K562 (cell line): ENCODE data around the gene SLC15A3. TPM values are rescaled to one million over a fixed set of nuclear protein-coding genes. Genes with fewer than 3 reads are reported as not detected.

ENCODE experiments used
- ARNT ChIP-seq, 2 experiments: fragments of 450-650 bp; IDR thresholded peaks; 2 replicates each; pipeline ENCODE4 v1.6.1; 2016; ENCODE audit warnings: mild to moderate bottlenecking in 1 of 2
- CBX1 ChIP-seq: sonication (generic); IDR thresholded peaks from 2 replicates; pipeline ENCODE4 v1.6.1; 2016; ENCODE audit warnings: antibody characterized with exemption, low read depth, mild to moderate bottlenecking
- CREB3 ChIP-seq: fragments of 450-650 bp; conservative IDR thresholded peaks from 2 replicates; pipeline ENCODE4 v1.6.1; 2016; ENCODE audit warnings: missing genetic modification characterization, low read depth, mild to moderate bottlenecking, missing compliant biosample characterization, moderate library complexity
- ETV5 ChIP-seq: sonication (generic); formaldehyde crosslinking; IDR thresholded peaks from 2 replicates; pipeline ENCODE4 v1.4.0; 2020; ENCODE audit warnings: low read depth, mild to moderate bottlenecking, missing genetic modification reagents
- FOXP4 ChIP-seq: sonication (generic); formaldehyde crosslinking; IDR thresholded peaks from 2 replicates; pipeline ENCODE4 v1.8.0; 2022; ENCODE audit warnings: mild to moderate bottlenecking, missing genetic modification reagents, borderline replicate concordance
- NFATC3 ChIP-seq: fragments of 450-650 bp; IDR thresholded peaks from 2 replicates; pipeline ENCODE4 v1.6.1; 2017; ENCODE audit warnings: mild to moderate bottlenecking
- NFIC ChIP-seq: fragments of 450-650 bp; IDR thresholded peaks from 2 replicates; pipeline ENCODE4 v1.6.1; 2017; ENCODE audit warnings: mild to moderate bottlenecking, inconsistent platforms
- NRF1 ChIP-seq, 2 experiments: fragments of 450-650 bp; IDR thresholded peaks in 1 of 2; conservative IDR thresholded peaks in 1 of 2; 2 replicates each; pipeline ENCODE4 v1.6.1; 2014; ENCODE audit warnings: mild to moderate bottlenecking in 2 of 2
- PHF20 ChIP-seq: fragments of 450-650 bp; IDR thresholded peaks from 2 replicates; pipeline ENCODE4 v1.6.1; 2018; ENCODE audit not compliant: partially characterized antibody
- RBBP5 ChIP-seq: fragments of 200-600 bp; sonication (generic); IDR thresholded peaks from 2 replicates; pipeline ENCODE4 v1.6.1; 2012; ENCODE audit warnings: borderline replicate concordance, mild to moderate bottlenecking, low read length, control low read depth, inconsistent platforms; ENCODE audit not compliant: insufficient read depth, poor library complexity, severe bottlenecking
- TFAP4 ChIP-seq: sonication (generic); formaldehyde crosslinking; IDR thresholded peaks from 2 replicates; pipeline ENCODE4 v1.8.0; 2022; ENCODE audit warnings: missing genetic modification reagents, mild to moderate bottlenecking, moderate library complexity, borderline replicate concordance
- TRIM25 ChIP-seq: fragments of 450-650 bp; IDR thresholded peaks from 2 replicates; pipeline ENCODE4 v1.7.0; 2016; ENCODE audit warnings: borderline replicate concordance
- ZNF232 ChIP-seq: sonication (generic); formaldehyde crosslinking; IDR thresholded peaks from 2 replicates; pipeline ENCODE4 v1.8.0; 2022; ENCODE audit warnings: mild to moderate bottlenecking, missing genetic modification reagents
- ZNF639 ChIP-seq, 2 experiments: fragments of 200-800 bp in 1 of 2; sonication (Bioruptor generic) in 1 of 2; sonication (generic) in 1 of 2; formaldehyde crosslinking in 1 of 2; IDR thresholded peaks in 1 of 2; conservative IDR thresholded peaks in 1 of 2; 2 replicates each; pipeline versions ENCODE4 v1.5.0 to v1.6.1; 2016 to 2020; ENCODE audit warnings: missing compliant biosample characterization in 1 of 2, missing genetic modification characterization in 1 of 2, missing genetic modification reagents in 1 of 2
- ZNF740 ChIP-seq, 3 experiments: fragments of 200-800 bp in 1 of 3; sonication (Bioruptor generic) in 1 of 3; sonication (generic) in 1 of 3; formaldehyde crosslinking in 1 of 3; IDR thresholded peaks; 2 replicates each; pipeline versions ENCODE4 v1.6.1 to v1.8.0; 2016 to 2022; ENCODE audit warnings: mild to moderate bottlenecking in 2 of 3, missing compliant biosample characterization in 2 of 3, missing genetic modification characterization in 2 of 3, missing genetic modification reagents in 1 of 3
- polyA plus RNA-seq, 8 experiments: library from polyadenylated mRNA; depleted of rRNA in 4 of 8; stranded (reverse) in 5 of 8; unstranded in 3 of 8; fragments of >200 nt; fragmentation: Nextera tagmentation in 2 of 8; fragmentation: Illumina TruSeq in 1 of 8; extraction: Ambion mirVana in 2 of 8; extraction: Trizol in 1 of 8; gene quantifications; 2 replicates each; pipeline versions ENCODE4 v1.2.1 to v1.2.3, GENCODE V29; 2011 to 2014; ENCODE audit warnings: inconsistent platforms in 1 of 8, missing spikeins in 1 of 8
- total RNA-seq, 7 experiments: library from RNA; depleted of rRNA in 6 of 7; stranded (reverse); fragments of >200 nt in 6 of 7; fragmentation: Illumina TruSeq in 2 of 7; extraction: Trizol in 2 of 7; gene quantifications; 2 replicates each; pipeline versions ENCODE4 v1.2.1 to v1.2.3, GENCODE V29; 2011 to 2021; ENCODE audit warnings: low replicate concordance in 1 of 7

SLC15A3 gene
- total and polyA plus RNA-seq, 9 of the 15 experiments (the other 6 are each of a cell fraction or from before 2014, with no cell fraction given), result 0.07 to 0.27 TPM; not detected in 7

- TF ChIP-seq TRIM25 (no peak), CREB3 (tag) (no peak), ZNF740 (CRISPR knock-in tag; IDR thresholded peaks at IDR 0.05) (peak; percentile 91), ZNF740 (tag; IDR thresholded peaks at IDR 0.05) (0 out of 4 replicates have a peak, but pooled peaks of 1 of the 2 experiments have one; percentile 40), ARNT (IDR thresholded peaks at IDR 0.05) (no peak), ETV5 (peak; percentile 77; the same call in 1 of the 2 replicates), RBBP5 (peak; percentile 93), ZNF232 (0 out of 2 replicates have a peak, but pooled peaks have one; percentile 52), ZNF639 (CRISPR knock-in tag; conservative IDR thresholded peaks at IDR 0.05 in 1 of 2, IDR thresholded peaks at IDR 0.05 in 1 of 2) (peak in 1 of 2 experiments; percentile 56; a peak in 1 of 4 replicates), FOXP4 (peak; percentile 94; the same call in 1 of the 2 replicates), NRF1 (conservative IDR thresholded peaks at IDR 0.05 in 1 of 2, IDR thresholded peaks at IDR 0.05 in 1 of 2) (peak; percentile 67 to 69), NFATC3 (no peak), NFIC (peak; percentile 20; the same call in 1 of the 2 replicates), TFAP4 (peak; percentile 87), CBX1 (no peak), PHF20 (peak; percentile 54)
Observed at GRCh38 chr11:60906132-60906972, 45.6 kb downstream of the SLC15A3 start, which contains the start of gene PRPF19 (continued).
